GM23338 (cell line): Measurements from ENCODE around the gene PCDHGA6.

Source experiments
- CTCF ChIP-seq, 2 experiments: fragments of 200-600 bp in 1 of 2; sonication (generic) in 1 of 2; conservative IDR thresholded peaks; 2 replicates each; pipeline versions ENCODE4 v1.5.1 to v1.6.1; 2016 to 2017; ENCODE audit warnings: antibody characterized with exemption in 2 of 2, low read depth in 2 of 2, mild to moderate bottlenecking in 2 of 2, moderate library complexity in 1 of 2
- EZH2 ChIP-seq: fragments of 200-600 bp; sonication (generic); IDR thresholded peaks from one replicate; pipeline ENCODE4 v1.8.0; 2017; ENCODE audit warnings: antibody characterized with exemption, mild to moderate bottlenecking, low read depth; ENCODE audit not compliant: unreplicated experiment
- EZH2phosphoT487 ChIP-seq: fragments of 200-600 bp; sonication (generic); IDR thresholded peaks from one replicate; pipeline ENCODE4 v1.8.1; 2018; ENCODE audit warnings: antibody characterized with exemption; ENCODE audit not compliant: unreplicated experiment
- JUNB ChIP-seq: IDR thresholded peaks from one replicate; pipeline ENCODE4 v1.6.1; 2016; ENCODE audit warnings: antibody characterized with exemption; ENCODE audit not compliant: unreplicated experiment
- POLR2AphosphoS5 ChIP-seq: IDR thresholded peaks from 2 replicates; pipeline ENCODE4 v1.6.1; 2016; ENCODE audit warnings: antibody characterized with exemption, low read depth
- TF ChIP-seq, protein P1 (sequence below): IDR thresholded peaks from one replicate; pipeline ENCODE4 v1.6.1; 2018; ENCODE audit warnings: antibody characterized with exemption; ENCODE audit not compliant: unreplicated experiment

- TF ChIP-seq JUNB (no peak), EZH2phosphoT487 (no peak), POLR2AphosphoS5 (no peak), CTCF (conservative IDR thresholded peaks at IDR 0.05; ENCODE audit: low read depth in 2 of 2) (no peak), EZH2 (no peak)
- TF ChIP-seq, protein P1, sequence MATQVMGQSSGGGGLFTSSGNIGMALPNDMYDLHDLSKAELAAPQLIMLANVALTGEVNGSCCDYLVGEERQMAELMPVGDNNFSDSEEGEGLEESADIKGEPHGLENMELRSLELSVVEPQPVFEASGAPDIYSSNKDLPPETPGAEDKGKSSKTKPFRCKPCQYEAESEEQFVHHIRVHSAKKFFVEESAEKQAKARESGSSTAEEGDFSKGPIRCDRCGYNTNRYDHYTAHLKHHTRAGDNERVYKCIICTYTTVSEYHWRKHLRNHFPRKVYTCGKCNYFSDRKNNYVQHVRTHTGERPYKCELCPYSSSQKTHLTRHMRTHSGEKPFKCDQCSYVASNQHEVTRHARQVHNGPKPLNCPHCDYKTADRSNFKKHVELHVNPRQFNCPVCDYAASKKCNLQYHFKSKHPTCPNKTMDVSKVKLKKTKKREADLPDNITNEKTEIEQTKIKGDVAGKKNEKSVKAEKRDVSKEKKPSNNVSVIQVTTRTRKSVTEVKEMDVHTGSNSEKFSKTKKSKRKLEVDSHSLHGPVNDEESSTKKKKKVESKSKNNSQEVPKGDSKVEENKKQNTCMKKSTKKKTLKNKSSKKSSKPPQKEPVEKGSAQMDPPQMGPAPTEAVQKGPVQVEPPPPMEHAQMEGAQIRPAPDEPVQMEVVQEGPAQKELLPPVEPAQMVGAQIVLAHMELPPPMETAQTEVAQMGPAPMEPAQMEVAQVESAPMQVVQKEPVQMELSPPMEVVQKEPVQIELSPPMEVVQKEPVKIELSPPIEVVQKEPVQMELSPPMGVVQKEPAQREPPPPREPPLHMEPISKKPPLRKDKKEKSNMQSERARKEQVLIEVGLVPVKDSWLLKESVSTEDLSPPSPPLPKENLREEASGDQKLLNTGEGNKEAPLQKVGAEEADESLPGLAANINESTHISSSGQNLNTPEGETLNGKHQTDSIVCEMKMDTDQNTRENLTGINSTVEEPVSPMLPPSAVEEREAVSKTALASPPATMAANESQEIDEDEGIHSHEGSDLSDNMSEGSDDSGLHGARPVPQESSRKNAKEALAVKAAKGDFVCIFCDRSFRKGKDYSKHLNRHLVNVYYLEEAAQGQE = no peak
These were observed 47.8 kb downstream of the PCDHGA6 start for GRCh38 chr5:141421489-141421855.
